GM19240 (cell line): ENCODE measurements around the gene ZC3H7A.
A peak's percentile ranks its signal among the peaks of the same experiment; 100 is the strongest.

ENCODE experiments used
- DNase-seq: peaks from one replicate; pipeline ENCODE4 v3.0.0; 2011; ENCODE audit warnings: low spot score; ENCODE audit not compliant: insufficient read length

The ZC3H7A gene

GRCh38 chr16:11737713-11738112, 59.3 kb downstream of the ZC3H7A start:
- no peak for DNase-seq

- DNase-seq = no peak
Measured at GRCh38 chr16:11736903-11737302, 60.2 kb downstream of the ZC3H7A start.

- no peak for DNase-seq
Measured at GRCh38 chr16:11735787-11736186, 61.3 kb downstream of the ZC3H7A start.

GRCh38 chr16:11734653-11735043, 62.4 kb downstream of the ZC3H7A start:
- DNase-seq = no peak

- DNase-seq = no peak
Measured at GRCh38 chr16:11734025-11734652, 62.9 kb downstream of the ZC3H7A start.

- no peak for DNase-seq
Measured at GRCh38 chr16:11731222-11731621, 65.8 kb downstream of the ZC3H7A start.

- DNase-seq = no peak
Measured at GRCh38 chr16:11729787-11730186, 67.3 kb downstream of the ZC3H7A start.

- DNase-seq = peak; percentile 7
Measured at GRCh38 chr16:11727796-11728543, 69.1 kb downstream of the ZC3H7A start.

- no peak for DNase-seq
Measured at GRCh38 chr16:11726008-11726407, 71.0 kb downstream of the ZC3H7A start.

GRCh38 chr16:11725457-11725856, 71.6 kb downstream of the ZC3H7A start:
- no peak for DNase-seq

GRCh38 chr16:11722468-11722808, 74.6 kb downstream of the ZC3H7A start:
- no peak for DNase-seq

GRCh38 chr16:11721781-11722467, 75.1 kb downstream of the ZC3H7A start:
- DNase-seq = no peak

GRCh38 chr16:11719762-11720161, 77.3 kb downstream of the ZC3H7A start:
- DNase-seq = no peak

- DNase-seq = no peak
Measured at GRCh38 chr16:11719171-11719570, 77.9 kb downstream of the ZC3H7A start.

GRCh38 chr16:11717811-11718210, 79.2 kb downstream of the ZC3H7A start:
- no peak for DNase-seq

GRCh38 chr16:11716336-11716735, 80.7 kb downstream of the ZC3H7A start:
- no peak for DNase-seq

- no peak for DNase-seq
Measured at GRCh38 chr16:11715246-11715947, 81.7 kb downstream of the ZC3H7A start.

- no peak for DNase-seq
Measured at GRCh38 chr16:11712122-11712521, 84.9 kb downstream of the ZC3H7A start.

GRCh38 chr16:11711662-11712061, 85.4 kb downstream of the ZC3H7A start:
- no peak for DNase-seq

GRCh38 chr16:11708421-11708820, 88.6 kb downstream of the ZC3H7A start:
- no peak for DNase-seq

- DNase-seq = no peak
Measured at GRCh38 chr16:11707679-11708197, 89.3 kb downstream of the ZC3H7A start.
